Germinal center (tissue), 1 donor: ENCODE measurements around the gene CCDC70.

Experiments
- DNase-seq: peaks from one replicate; pipeline ENCODE4 v3.0.0; 2012; ENCODE audit warnings: mixed read lengths, low spot score

CCDC70 gene

GRCh38 chr13:51858433-51859247, 3.1 kb upstream of the CCDC70 start:
- no peak for DNase-seq

- DNase-seq, result no peak
These were observed 1.2 kb downstream of the CCDC70 start for GRCh38 chr13:51862957-51863356.

- DNase-seq, result no peak
These were observed 4.1 kb downstream of the CCDC70 start for GRCh38 chr13:51865838-51866237.

GRCh38 chr13:51867062-51867461, 5.3 kb downstream of the CCDC70 start:
- DNase-seq, result no peak

GRCh38 chr13:51869916-51870315, 8.1 kb downstream of the CCDC70 start:
- DNase-seq, result no peak

- no peak for DNase-seq
These were observed 8.8 kb downstream of the CCDC70 start for GRCh38 chr13:51870616-51871015.

GRCh38 chr13:51873117-51873798, 11.5 kb downstream of the CCDC70 start:
- no peak for DNase-seq

- no peak for DNase-seq
These were observed 12.1 kb downstream of the CCDC70 start for GRCh38 chr13:51873837-51874236.

- no peak for DNase-seq
These were observed 12.9 kb downstream of the CCDC70 start for GRCh38 chr13:51874651-51875050.

- no peak for DNase-seq
These were observed 17.4 kb downstream of the CCDC70 start for GRCh38 chr13:51879133-51879532.

- no peak for DNase-seq
These were observed 19.5 kb downstream of the CCDC70 start for GRCh38 chr13:51881296-51881695.

GRCh38 chr13:51882570-51883225, 20.9 kb downstream of the CCDC70 start:
- no peak for DNase-seq

- no peak for DNase-seq
These were observed 21.4 kb downstream of the CCDC70 start for GRCh38 chr13:51883226-51883600.

- DNase-seq, result no peak
These were observed 23.9 kb downstream of the CCDC70 start for GRCh38 chr13:51885651-51886050.

GRCh38 chr13:51887468-51887867, 25.7 kb downstream of the CCDC70 start:
- DNase-seq, result no peak

- no peak for DNase-seq
These were observed 30.9 kb downstream of the CCDC70 start for GRCh38 chr13:51892657-51893056.

- DNase-seq, result no peak
These were observed 32.5 kb downstream of the CCDC70 start for GRCh38 chr13:51894239-51894638.

GRCh38 chr13:51895906-51896888, 34.4 kb downstream of the CCDC70 start:
- peak; percentile 44 for DNase-seq

GRCh38 chr13:51900471-51900870, 38.7 kb downstream of the CCDC70 start:
- no peak for DNase-seq

GRCh38 chr13:51902776-51903175, 41.0 kb downstream of the CCDC70 start:
- DNase-seq, result no peak

GRCh38 chr13:51905787-51906186, 44.0 kb downstream of the CCDC70 start:
- no peak for DNase-seq

- no peak for DNase-seq
These were observed 44.8 kb downstream of the CCDC70 start for GRCh38 chr13:51906581-51906980.
